GM19397 (cell line): Measurements from ENCODE around the gene STX8.
"Not testable (repeated sequence)": the region's sequence is repeated elsewhere in the genome, so short reads cannot be mapped to it uniquely, and the experiment has no call there.

ENCODE experiments used
- ATAC-seq: cut with Tn5 transposase; IDR thresholded peaks from one replicate; pipeline ENCODE4 v1.9.1; 2021; ENCODE audit warnings: mild to moderate bottlenecking, moderate library complexity; ENCODE audit not compliant: unreplicated experiment

Gene STX8

GRCh38 chr17:9269350-9270035 is 306.1 kb downstream of the STX8 start:
- ATAC-seq, result no peak

- ATAC-seq, result no peak
These were observed 307.1 kb downstream of the STX8 start for GRCh38 chr17:9268546-9268945.

DNA sequence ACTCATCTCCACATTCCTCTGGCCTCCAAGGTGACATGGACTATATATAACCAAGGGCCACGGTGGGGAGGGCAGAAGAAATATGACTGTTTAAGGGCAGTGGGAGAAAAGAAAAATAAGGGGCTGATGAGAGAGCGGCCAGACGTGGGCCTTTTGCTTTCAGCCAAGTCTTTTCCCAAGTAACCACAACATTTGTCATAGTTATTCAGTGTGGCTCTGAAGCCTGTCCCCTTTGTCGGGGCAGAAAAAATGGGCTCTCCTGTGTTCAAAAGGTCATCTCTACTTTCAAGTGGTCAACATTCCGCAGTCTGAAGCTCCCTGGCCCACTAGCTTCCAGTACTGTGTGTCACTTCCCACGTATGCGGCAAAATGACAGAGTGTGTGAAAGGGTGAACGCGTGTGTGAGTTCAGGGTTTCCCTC is 308.9 kb downstream of the STX8 start:
- no peak for ATAC-seq

- no peak for ATAC-seq
These were observed 309.5 kb downstream of the STX8 start for GRCh38 chr17:9266031-9266680.

DNA sequence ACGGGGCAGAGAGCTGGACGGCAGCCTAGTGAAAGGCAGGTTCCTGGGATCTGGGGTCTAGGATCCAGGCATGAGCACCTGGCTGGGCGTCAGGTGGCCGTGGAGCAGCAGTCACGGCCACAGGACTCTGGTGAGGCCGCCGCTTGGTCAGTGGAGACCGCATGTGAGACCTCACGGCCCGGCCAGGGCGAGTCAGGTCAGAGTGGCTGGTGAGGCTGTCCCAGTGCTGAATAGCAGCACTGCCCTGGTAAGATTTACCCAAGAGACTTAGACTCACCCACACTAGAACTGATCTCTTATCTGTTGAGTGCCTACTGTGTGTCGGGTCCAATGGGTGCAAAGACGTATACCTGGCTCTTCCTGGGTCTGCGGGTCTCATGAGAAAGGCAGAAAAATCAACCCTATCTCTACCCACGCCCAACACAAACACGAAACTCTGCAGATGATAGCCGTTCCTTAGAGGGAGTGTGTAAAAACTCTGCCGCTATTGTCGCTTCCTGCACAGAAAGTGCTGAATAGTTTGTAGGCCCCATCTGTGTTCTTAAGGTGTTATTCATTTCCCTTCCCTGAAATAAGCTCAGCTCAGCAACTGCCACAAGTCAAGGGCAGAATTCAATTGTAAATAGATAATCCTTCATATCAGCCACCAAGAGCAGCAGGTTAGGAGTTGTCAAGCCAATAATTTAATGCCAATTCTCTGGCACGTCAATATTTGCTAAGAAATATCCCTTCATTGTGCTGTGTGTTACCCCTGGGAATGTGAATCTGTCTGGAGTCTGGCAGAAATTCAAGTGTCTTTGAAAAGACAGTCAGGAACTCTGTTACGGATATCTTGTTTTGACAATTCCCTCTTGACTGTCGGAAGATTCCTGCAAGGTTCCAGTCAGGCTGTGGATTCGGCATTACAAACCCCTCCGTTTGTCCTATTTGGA is 314.3 kb downstream of the STX8 start:
- ATAC-seq, result no peak

DNA sequence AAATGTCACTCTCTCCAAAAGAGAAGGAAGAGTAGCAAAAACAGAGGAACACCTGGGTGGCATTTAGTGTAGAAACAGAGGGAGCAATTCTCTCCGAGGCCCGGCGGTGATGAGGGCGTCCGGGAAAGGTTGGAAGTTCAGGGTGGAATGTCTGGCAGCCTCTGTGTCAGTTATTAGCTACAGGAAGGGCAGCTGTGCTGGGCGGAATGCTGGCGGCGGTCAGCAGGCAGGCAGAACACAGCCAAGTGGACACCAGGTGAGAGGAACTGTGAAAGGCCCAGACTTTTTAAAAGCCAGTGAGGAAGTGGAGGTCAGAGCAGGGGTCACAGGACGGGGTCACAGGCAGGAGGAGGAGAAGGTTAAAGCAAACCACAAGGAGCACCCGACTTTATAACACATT is 316.2 kb downstream of the STX8 start:
- no peak for ATAC-seq

- ATAC-seq, result no peak
These were observed 317.3 kb downstream of the STX8 start for GRCh38 chr17:9258115-9259015.

DNA sequence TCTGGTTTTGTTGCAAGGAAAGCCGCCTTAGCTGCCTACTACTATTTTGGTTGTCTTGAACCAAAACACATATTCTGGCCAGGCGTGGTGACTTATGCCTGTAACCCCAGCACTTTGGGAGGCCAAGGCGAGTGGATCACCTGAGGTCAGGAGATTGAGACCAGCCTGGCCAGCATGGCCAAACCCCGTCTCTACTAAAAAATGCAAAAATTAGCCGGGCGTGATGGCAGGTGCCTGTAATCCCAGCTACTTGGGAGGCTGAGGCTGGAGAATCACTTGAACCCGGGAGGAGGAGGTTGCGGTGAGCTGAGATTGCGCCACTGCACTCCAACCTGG is 318.0 kb downstream of the STX8 start:
- not testable (repeated sequence) for ATAC-seq

GRCh38 chr17:9256751-9257629 is 318.6 kb downstream of the STX8 start:
- no peak for ATAC-seq

- no peak for ATAC-seq
These were observed 319.3 kb downstream of the STX8 start for GRCh38 chr17:9256361-9256750.

GRCh38 chr17:9255833-9256232 is 319.8 kb downstream of the STX8 start:
- no peak for ATAC-seq

DNA sequence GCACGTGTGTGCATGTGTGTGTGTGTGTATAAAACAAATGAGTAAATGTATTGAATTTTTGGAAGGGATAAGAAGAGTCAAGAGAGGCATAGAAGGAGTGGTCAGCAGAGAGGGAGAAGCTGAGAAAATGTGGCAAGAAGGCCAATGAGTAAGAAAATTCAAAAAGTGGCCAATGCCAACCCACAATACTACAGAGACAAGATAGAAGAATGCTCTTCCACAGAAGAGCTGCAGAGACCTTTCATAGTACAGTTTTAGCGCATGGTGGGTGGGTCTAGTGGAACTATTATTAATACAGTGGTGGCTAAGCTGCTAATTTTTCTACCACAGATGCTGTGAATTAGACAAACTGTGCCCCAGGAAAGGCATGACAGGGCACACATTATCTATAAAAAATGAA is 320.8 kb downstream of the STX8 start:
- no peak for ATAC-seq

GRCh38 chr17:9253308-9253707 is 322.3 kb downstream of the STX8 start:
- no peak for ATAC-seq

- no peak for ATAC-seq
These were observed 324.3 kb downstream of the STX8 start for GRCh38 chr17:9251273-9251672.

- ATAC-seq, result no peak
These were observed 326.2 kb downstream of the STX8 start for GRCh38 chr17:9249245-9249953.

DNA sequence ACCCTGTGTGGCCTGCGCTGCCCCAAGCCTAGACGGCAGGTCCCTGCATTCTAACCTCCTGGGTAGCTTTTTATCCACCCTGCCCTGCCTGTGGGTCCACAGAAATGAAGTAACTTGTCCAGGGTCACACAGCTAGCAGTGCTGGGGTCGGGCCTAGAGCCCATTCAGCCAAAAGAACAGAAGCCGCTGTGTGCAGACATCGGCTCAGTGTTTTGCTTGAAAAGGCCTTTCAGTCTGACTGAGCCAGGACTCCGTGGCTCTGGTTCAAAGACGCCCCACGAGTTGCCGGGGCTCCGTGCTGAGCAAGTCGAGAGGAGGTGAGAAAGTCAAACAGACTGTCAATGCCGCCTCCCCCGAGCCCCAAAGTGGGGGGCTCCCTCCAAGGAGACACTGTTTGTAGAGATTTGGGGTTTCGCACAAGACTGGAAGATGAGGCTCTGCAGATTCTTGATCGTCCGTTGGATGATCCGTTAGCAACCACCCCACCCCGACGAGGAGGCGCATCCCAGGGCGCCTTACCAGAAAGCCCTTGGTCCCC is 328.1 kb downstream of the STX8 start:
- ATAC-seq, result no peak

DNA sequence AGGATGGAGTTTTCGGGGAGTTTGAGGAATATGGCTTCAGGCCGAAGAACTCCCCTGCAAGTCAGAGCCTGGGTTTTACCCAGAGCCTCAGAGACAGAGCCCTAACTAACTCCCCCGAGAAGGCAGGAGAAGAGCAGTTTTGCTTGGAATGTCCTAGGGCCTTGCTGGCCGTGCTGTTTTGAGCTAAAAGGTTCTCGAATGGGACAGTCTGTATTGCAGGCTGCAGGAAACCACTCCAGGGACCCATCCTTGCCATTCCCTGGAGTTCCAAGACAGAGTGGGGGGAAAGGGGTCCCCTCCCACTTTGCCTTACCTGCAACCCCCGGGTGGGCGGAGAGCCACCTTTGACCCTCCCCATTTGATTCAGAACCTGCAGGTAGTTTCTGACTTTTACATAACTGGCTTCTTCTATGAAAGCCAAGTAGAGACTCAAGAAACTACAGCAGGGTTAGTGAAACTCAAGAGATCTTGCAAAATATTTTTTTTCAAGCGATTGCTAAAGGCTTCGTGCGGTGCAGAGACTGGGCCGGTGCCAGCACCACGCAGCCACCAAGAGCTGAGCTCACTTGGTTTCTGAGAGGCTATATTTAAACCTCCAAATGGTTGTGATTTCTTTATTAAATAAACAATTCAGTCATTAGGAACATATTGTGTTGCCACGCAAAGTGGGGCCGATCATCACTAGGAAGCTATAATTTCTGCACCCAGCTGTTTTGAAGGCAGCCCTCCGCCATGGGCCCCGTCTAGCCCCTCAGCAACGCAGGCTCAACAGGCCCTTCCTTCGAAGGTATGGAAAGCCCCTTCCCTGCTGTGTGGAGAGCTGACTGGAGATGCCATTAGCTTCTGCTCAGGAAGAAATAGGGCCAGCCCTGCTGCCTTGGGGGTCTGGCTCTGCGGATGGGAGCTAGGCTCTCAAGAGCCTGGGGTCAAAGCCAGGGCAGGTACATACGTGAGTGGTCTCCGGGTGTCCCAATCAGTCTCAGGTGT is 331.3 kb downstream of the STX8 start:
- no peak for ATAC-seq

GRCh38 chr17:9242983-9243382 is 332.6 kb downstream of the STX8 start:
- no peak for ATAC-seq
